Fibroblast of skin of right biceps (primary cell): ENCODE measurements around the gene MSLN.

Experiments used
- DNase-seq: peaks from one replicate; pipeline ENCODE4 v3.0.0-alpha.2; 2013

The MSLN gene

DNA sequence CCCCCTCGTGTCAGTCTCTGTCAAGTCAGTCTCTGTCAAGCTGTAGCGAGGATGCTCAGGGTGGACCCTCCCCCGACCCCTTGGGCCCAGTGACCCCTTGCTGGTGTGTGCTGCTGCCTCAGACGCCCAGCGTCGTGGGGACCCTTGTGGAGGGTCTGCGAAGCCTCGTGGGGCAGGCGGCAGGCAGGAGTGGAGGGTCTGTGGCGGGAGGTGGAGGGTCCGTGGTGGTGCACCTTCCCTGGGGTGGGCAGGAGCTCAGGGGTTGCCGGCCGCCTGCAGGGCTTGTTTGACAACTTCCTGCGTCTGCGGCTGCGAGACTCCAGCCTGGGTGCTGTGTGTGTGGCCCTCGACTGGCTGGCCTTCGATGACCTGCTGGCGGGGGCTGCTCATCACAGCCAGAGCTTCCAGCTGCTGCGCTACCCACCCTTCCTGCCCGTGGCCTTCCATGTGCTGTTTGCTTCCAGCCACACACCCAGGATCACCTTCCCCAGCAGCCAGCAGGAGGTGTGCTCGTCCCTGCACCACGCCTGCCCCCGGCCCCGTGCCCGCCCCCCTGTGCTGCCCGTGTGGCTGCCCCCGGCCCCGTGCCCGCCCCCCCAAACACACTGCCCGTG is 34.4 kb downstream of the MSLN start:
- DNase-seq: no peak

DNA sequence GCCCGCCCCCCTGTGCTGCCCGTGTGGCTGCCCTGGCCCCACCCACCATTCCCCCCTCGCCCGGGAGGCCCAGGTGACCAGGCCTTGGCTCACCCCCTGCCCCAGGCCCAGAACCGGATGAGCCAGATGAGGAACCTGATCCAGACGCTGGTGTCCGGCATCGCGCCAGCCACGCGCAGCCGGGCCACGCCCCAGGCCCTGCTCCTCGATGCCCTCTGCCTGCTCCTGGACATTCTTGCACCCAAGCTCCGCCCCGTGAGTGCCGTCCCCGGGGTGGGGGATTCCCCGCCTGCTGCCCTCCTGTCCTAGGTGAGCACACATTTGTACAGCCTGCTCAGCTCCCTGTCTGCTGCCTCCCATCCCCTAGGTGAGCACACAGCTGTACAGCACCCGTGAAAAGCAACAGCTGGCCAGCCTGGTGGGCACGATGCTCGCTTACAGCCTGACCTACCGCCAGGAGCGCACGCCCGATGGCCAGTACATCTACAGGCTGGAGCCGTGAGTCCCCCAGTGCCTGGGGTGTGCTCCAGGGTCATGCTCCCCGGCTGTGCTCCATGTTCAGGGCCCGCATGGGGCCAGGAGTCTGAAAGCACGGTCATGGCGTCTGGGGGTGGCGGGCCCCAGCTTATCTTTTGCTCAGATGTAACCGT is 35.2 kb downstream of the MSLN start:
- DNase-seq: no peak

GRCh38 chr16:796296-797119 is 36.0 kb downstream of the MSLN start:
- DNase-seq: no peak

DNA sequence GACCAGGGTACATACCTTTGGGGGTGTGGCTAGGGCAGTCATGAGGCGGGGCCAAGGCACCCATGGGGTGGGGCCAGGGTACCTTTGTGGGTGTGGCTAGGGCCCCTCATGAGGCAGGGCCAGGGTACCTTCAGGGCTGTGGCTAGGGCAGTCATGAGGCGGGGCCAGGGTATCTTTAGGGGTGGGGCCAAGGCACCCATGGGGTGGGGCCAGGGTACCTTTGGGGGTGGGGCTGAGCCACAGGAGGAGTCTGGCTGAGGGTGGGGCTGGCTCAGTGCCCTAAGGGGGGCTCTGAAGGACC is 36.5 kb downstream of the MSLN start:
- DNase-seq: no peak

DNA sequence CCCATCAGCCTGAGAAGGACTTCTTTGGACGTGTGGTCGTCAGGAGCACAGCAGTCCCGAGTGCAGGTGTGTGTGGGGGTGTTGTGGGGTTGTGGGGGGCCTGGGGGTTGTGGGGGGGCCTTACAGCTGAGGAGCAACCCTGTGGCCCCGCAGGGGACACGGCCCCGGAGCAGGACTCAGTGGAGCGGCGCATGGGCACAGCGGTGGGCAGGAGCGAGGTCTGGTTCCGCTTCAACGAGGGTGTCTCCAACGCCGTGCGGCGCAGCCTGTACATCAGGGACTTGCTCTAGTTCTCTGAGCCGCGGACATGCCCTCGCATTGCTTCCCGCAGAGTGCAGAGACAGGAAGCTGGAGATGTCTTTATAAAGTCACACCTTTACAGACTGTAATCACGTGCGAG is 37.2 kb downstream of the MSLN start:
- no peak for DNase-seq

DNA sequence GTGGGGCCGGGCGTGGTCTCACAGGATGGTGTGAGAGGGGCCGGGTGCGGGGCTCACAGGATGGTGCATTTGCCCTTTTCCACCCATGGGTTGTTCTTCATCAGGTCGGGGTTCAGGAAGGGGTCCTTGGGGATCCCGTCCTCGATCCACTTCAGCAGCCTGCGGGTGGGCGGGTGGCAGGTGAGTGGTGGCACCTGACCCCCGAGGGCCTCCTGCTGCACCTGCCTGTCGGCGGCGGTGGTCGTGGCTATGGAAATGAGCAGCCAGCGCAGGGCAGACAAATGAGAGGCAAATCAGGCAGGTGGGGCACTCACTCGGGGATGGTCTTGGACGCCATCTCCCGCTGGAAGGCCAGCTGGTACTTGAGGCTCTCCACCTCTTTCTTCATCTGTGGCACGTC is 38.1 kb downstream of the MSLN start:
- no peak for DNase-seq

DNA sequence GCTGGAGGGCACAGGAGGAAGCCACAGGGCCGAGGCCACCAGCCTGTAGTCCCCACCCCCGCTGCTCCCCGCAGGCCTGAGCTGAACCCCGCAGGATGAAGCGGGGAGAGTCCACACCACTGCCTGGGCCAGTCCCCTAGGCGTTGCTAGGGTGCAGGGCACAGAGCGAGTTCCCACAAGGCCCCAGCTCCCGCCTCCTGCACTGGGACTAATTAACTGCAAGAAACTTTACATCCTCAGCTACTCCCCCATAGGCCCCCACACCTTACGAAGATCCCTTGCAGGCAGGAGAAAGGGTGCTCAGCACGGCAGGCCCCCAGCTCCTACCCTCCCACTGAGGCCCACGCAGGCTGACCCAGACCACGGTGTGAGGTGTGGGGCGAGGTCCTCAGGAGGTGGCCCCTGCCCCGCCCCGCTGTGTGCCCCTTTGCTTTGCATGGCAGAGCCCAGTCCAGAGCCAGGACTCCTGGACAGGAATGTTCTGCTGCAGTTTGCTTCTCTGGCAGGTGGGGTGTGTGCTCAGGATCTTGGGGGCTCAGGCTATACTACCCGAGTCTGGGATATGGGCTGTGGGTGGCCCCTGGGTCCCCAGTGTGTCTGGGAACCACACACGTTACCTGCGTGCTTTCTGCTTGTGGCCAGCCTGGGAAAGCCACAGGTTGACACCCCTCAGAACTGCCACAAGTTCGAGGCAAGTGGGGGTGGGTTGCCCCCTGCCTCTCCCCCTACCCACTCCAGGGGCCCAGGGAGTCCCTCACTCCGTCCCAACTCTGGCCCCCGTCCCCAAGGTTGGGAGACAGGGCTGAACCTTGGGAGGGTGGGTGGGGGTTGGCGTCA is 38.8 kb downstream of the MSLN start:
- DNase-seq: no peak

- DNase-seq: no peak
These were observed 39.7 kb downstream of the MSLN start, which contains the start of gene GNG13 for GRCh38 chr16:799948-800833. Gene GNG13, minus strand, starts transcription at chr16:800734. Its CDS starts 1,657 bp downstream, at chr16:799077.

DNA sequence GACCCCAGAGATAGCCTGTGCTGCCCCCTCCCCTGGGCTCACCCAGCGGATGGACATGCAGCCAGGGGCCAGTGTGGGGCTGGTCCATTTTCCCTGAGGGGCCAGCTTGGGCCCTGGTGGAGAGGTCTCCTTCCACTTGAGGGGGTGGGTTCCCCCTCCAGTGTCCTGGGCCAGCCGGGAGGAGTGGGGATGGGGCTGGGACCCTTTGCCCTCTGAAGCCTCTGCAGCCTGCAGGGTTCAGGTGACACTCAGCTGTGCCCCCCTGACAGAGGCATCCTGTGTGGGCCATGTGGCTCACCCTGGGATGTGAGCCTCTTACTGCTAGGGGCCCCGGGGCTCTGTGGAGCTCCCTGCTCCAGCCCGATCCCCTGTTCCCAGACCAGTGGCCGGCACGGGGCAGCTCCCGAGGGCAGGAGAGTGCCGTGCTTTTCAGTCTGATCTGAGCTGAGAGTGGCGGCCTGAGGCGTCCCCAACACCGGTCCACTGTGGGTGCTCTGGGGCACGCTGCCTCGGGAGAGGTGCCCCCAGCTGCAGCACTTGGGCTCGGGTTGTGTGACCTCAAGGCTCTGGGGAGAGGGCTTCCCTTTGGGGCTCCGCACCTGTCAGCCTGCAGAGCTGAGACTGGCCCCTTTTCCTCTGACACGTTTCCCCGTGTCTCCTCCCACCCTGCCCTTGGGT is 40.4 kb downstream of the MSLN start:
- no peak for DNase-seq

- DNase-seq: no peak
These were observed 41.2 kb downstream of the MSLN start for GRCh38 chr16:801584-802363.

- DNase-seq: no peak
These were observed 41.9 kb downstream of the MSLN start for GRCh38 chr16:802461-802860.

DNA sequence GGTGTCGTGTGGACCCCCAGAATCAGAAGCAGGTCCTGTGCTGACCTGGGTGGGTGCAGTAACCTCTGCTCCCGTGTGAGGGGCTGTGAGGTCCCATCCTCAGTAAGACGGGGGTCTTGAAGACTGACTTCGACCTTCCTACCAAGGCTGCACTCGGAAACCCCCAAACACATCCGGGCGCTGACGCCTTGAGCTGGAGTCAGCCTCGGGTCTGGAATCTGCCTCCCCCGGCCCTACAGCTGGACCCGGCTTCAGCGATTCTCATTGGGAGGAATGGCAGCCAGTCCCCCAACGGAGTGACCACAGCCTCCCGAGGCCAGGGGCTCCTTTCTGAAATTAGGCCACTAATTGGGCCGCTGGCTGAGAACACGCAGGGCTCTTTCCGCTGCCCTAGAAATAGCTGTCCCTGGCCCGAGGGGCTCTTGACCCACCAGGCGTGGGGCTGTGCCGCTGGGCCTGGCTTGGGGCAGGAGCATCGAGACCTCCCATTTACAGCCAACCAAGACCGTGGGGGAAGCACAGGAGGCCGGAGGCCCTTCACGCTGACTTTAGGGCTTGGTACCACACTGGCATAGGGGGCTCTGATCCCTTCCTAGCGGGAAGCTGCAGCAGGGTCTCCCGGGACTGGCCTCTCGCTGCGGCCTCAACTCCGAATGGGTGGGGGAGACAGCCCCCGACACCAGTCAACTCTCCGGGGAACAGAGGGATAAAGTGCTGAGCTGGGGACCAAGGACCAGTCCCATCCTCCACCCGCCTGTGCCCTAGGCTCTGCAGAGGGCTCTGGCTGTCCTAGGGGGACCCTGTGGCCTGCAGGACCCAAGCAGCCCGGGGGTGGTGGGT is 42.6 kb downstream of the MSLN start:
- no peak for DNase-seq

- DNase-seq: no peak
These were observed 43.2 kb downstream of the MSLN start for GRCh38 chr16:803754-804080.

DNA sequence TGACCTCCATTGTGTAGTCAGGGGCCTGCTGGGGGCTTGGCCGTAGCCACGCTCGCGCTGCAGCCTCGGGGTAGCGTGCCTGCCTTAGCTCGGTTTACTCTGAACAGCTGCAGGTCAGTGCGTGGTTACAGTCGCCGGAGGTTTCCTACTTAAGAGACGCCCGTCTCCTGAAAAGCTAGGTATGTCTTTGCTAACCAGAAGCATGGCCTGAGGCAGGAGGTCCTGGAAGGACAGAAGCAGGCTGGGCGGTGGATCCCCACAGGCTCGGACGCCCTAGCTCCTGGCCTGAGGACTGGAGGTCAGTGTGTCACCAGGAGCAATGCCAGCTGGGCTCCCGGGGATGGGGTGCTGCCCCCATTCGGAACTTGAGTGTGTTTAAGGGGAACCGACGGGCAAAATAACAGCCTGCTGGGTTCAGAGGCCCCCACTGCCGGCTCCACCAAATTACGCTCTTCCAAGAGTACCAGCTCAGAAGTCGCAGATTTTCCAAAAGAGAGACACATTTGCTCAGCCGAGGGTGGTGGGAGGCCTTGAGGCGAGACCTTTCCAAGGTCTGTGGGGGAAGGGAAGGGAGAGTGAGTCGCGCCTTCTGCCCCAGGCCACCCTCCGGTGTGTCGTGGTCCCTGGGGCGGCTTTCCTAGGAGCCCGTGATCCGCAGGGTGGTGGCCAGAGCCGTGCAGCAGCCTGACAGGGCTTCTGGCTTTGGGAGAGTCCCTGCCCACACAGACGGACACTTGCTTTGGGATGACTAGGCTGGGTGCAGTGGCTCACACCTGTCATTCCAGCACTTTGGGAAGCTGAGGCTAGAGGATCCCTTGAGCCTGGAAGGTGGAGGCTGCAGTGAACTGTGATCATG is 43.9 kb downstream of the MSLN start:
- DNase-seq: no peak

DNA sequence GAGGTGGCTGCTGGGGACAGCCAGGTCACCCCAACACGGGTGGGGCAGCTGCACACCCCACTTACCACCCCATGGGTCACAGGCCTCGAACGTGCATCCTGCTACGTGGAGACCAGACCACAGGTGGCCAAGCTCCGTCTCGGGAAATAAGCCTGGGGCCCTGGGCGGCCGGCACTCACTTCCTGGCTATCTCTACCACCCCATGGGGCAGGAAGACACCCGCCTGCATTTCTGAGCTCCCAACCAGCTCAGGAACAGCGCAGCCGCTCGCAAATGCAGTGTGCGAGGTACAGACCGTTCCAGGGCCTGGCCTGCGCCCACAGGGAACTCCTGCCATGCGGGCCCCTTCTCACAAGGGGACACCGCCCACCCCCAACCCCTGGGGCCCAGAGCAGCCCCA is 44.9 kb downstream of the MSLN start:
- no peak for DNase-seq

- DNase-seq: peak; percentile 91
These were observed 47.0 kb downstream of the MSLN start for GRCh38 chr16:807347-808084.

DNA sequence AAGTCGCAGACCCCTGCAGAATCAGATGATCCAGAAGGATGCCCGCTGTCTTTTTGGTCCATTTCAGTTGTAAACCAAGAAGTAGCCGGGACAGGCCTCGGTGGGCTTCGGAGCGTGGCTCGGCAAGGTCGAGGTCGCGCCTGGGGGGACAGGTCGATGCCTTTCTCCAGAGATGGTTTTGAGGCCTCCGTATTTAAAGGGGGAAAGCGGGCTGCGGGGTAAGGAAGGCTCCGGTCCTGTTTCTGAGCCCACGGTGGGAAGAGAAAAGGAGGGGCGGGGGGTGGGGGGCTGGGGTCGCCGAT is 47.5 kb downstream of the MSLN start:
- DNase-seq: no peak

DNA sequence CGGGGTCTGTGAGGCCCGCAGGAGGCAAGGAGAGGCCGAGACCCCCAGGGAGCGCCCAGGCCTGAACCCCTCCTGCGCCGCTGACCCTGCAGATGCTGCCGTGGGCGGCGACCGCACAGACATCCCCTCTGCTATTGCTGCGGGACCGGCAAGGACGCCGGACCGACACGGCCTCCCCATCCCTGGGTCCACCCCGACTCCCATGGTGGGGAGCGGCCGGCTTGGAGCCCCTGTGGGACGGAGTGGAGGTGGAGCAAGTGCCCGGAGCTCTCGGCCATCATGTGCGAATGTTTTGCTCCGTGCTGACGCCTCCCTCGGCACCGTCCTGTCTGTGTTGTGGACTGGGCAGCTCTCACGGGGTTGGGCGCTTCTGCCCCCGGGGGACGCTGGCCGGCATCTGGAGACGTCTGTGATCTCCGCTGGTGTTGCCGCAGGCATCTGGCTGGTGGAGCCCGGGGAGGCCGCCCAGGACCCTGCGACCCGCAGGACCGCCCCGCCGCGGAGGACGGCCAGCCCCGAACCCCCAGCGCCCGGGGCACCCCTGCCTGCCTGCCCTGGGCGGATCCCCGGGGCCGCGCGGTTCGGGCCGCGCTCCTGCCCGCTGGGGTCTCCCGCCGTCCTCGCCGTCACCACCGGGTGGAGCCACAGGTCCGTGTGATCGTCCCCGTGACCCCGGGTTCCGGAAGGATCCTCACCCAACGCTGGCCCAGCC is 52.8 kb downstream of the MSLN start:
- peak; percentile 30 for DNase-seq
